ENCODE results near the gene FAR2.

GRCh38 chr12:29306682-29307081, 157.6 kb downstream of the FAR2 start:
- TF ChIP-seq CTCF (IDR thresholded peaks at IDR 0.05): no peak
- TF ChIP-seq ZFX (IDR thresholded peaks at IDR 0.05; ENCODE audit: borderline replicate concordance): no peak
